ENCODE results near the gene TBX3.

DNA sequence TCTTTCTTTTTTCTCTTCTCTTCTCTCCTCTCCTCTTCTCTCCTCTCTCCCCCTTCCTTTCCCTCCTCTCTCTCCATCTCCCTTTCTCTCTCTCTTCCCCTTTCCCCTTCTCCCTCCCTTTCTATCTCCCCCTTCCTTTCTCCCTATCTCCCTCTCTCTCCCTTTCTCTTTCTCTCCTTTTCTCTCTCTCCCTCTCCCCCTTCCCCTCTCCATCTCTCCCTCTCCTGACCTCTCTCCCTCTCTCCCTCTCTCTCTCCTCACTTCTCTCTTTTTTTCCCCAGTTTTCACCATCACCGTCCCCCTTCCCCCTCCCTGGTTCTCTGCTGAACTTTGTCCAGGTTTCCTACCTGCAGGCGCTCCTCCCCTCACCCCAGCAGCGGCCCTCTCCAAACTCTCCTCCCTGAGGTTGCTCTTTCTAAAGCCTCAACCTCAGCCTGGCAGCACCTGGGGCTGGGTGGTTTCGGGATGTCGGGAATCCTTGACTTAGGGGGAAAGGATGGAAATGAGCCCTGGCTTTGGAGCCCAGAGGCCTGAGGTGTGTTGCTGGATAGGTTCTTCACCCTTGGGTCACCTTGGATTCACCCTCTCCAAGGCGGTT lies 14.7 kb upstream of the TBX3 start:
- TF ChIP-seq, protein P1, sequence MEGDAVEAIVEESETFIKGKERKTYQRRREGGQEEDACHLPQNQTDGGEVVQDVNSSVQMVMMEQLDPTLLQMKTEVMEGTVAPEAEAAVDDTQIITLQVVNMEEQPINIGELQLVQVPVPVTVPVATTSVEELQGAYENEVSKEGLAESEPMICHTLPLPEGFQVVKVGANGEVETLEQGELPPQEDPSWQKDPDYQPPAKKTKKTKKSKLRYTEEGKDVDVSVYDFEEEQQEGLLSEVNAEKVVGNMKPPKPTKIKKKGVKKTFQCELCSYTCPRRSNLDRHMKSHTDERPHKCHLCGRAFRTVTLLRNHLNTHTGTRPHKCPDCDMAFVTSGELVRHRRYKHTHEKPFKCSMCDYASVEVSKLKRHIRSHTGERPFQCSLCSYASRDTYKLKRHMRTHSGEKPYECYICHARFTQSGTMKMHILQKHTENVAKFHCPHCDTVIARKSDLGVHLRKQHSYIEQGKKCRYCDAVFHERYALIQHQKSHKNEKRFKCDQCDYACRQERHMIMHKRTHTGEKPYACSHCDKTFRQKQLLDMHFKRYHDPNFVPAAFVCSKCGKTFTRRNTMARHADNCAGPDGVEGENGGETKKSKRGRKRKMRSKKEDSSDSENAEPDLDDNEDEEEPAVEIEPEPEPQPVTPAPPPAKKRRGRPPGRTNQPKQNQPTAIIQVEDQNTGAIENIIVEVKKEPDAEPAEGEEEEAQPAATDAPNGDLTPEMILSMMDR (IDR thresholded peaks at IDR 0.05; ENCODE audit: low read length): no peak
- no peak for TF ChIP-seq EZH2 (optimal IDR thresholded peaks at IDR 0.05; ENCODE audit: low read depth, low read length)

Measured in MM.1S (cell line).